Nephron (organoid): ENCODE data around the gene NHS.

Experiments used
- H3K27ac Mint-ChIP-seq, 3 experiments: 2 replicates each; pipeline ENCODE4 v1.8.0; 2020; ENCODE audit warnings: mixed read lengths in 3 of 3, mild to moderate bottlenecking in 2 of 3, moderate library complexity in 1 of 3
- H3K27me3 Mint-ChIP-seq: 2 replicates; pipeline ENCODE4 v1.8.0; 2021; ENCODE audit warnings: low read depth, mild to moderate bottlenecking, moderate library complexity, mixed read lengths
- H3K36me3 Mint-ChIP-seq: 2 replicates; pipeline ENCODE4 v1.8.0; 2020; ENCODE audit warnings: low read depth, mixed read lengths
- H3K4me1 Mint-ChIP-seq: 2 replicates; pipeline ENCODE4 v1.8.0; 2020; ENCODE audit warnings: mixed read lengths
- H3K4me3 Mint-ChIP-seq, 3 experiments: 2 replicates each; pipeline ENCODE4 v1.8.0; 2020; ENCODE audit warnings: mild to moderate bottlenecking in 3 of 3, mixed read lengths in 3 of 3, moderate library complexity in 2 of 3
- H3K9me3 Mint-ChIP-seq: 2 replicates; pipeline ENCODE4 v1.8.0; 2020; ENCODE audit warnings: mixed read lengths
- TF ChIP-seq, protein P1 (sequence below), 3 experiments: fragments of 200-600 bp; sonication (generic); IDR thresholded peaks; one replicate each; pipeline ENCODE4 v1.5.0; 2021; ENCODE audit warnings: antibody characterized with exemption in 3 of 3; ENCODE audit not compliant: unreplicated experiment in 3 of 3

The NHS gene

DNA sequence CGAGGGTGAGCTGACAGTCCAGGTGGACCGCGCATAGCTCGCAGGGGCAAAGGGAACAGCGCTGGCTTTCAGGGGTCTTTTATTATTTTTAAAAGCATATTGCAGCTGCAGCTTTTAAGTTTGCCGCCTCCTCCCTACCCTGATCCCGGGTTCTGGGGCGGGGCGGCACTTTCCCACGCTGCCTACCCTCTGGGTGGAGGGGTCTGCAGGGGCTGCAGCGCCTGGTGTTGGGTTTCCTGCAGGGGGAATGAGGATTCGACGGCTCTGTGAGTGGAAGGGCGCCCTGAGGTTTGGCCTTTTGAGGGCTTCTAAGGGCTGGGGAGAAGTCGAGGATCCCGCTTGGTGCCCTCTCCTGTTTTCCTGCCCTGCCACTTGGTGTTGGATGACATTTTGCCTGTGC, 281.6 kb downstream of the NHS start:
- peaks cover 46% of the 10 kb centered on the region for H3K27me3 Mint-ChIP-seq
- H3K4me1 Mint-ChIP-seq = peaks cover 34% of the 10 kb centered on the region
- TF ChIP-seq, protein P1, sequence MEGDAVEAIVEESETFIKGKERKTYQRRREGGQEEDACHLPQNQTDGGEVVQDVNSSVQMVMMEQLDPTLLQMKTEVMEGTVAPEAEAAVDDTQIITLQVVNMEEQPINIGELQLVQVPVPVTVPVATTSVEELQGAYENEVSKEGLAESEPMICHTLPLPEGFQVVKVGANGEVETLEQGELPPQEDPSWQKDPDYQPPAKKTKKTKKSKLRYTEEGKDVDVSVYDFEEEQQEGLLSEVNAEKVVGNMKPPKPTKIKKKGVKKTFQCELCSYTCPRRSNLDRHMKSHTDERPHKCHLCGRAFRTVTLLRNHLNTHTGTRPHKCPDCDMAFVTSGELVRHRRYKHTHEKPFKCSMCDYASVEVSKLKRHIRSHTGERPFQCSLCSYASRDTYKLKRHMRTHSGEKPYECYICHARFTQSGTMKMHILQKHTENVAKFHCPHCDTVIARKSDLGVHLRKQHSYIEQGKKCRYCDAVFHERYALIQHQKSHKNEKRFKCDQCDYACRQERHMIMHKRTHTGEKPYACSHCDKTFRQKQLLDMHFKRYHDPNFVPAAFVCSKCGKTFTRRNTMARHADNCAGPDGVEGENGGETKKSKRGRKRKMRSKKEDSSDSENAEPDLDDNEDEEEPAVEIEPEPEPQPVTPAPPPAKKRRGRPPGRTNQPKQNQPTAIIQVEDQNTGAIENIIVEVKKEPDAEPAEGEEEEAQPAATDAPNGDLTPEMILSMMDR (IDR thresholded peaks at IDR 0.05; ENCODE audit: unreplicated experiment in 3 of 3) = no peak
- no peaks in the 10 kb centered on the region for H3K9me3 Mint-ChIP-seq
- H3K36me3 Mint-ChIP-seq = no peaks in the 10 kb centered on the region
- H3K4me3 Mint-ChIP-seq = peak overlapping the region; percentile 73 to 78 (median 74)
- H3K27ac Mint-ChIP-seq = no peak overlapping the region

- H3K9me3 Mint-ChIP-seq = no peaks in the 10 kb centered on the region
- no peak overlapping the region for H3K4me3 Mint-ChIP-seq
- no peak overlapping the region for H3K27ac Mint-ChIP-seq
- H3K4me1 Mint-ChIP-seq = peaks cover 6% of the 10 kb centered on the region
- H3K36me3 Mint-ChIP-seq = no peaks in the 10 kb centered on the region
- H3K27me3 Mint-ChIP-seq = peaks cover under 1% of the 10 kb centered on the region
- TF ChIP-seq, protein P1 (IDR thresholded peaks at IDR 0.05; ENCODE audit: unreplicated experiment in 3 of 3) = no peak
These were observed 287.4 kb downstream of the NHS start for GRCh38 chrX:17662391-17662790.

- TF ChIP-seq, protein P1 (IDR thresholded peaks at IDR 0.05; ENCODE audit: unreplicated experiment in 3 of 3) = no peak
- peaks cover 3% of the 10 kb centered on the region for H3K36me3 Mint-ChIP-seq
- no peaks in the 10 kb centered on the region for H3K9me3 Mint-ChIP-seq
- H3K4me1 Mint-ChIP-seq = no peaks in the 10 kb centered on the region
- peaks cover 4% of the 10 kb centered on the region for H3K27me3 Mint-ChIP-seq
- no peak overlapping the region for H3K4me3 Mint-ChIP-seq
- no peak overlapping the region for H3K27ac Mint-ChIP-seq
These were observed 293.9 kb downstream of the NHS start for GRCh38 chrX:17668929-17669328.

GRCh38 chrX:17669458-17669857, 294.5 kb downstream of the NHS start:
- Mint-ChIP-seq H3K27me3 (peaks cover 4% of the 10 kb centered on the region), H3K36me3 (peaks cover 4% of the 10 kb centered on the region), H3K4me3 (no peak overlapping the region), H3K4me1 (peaks cover 3% of the 10 kb centered on the region), H3K9me3 (no peaks in the 10 kb centered on the region), H3K27ac (no peak overlapping the region)
- TF ChIP-seq, protein P1 (IDR thresholded peaks at IDR 0.05; ENCODE audit: unreplicated experiment in 3 of 3) = no peak

DNA sequence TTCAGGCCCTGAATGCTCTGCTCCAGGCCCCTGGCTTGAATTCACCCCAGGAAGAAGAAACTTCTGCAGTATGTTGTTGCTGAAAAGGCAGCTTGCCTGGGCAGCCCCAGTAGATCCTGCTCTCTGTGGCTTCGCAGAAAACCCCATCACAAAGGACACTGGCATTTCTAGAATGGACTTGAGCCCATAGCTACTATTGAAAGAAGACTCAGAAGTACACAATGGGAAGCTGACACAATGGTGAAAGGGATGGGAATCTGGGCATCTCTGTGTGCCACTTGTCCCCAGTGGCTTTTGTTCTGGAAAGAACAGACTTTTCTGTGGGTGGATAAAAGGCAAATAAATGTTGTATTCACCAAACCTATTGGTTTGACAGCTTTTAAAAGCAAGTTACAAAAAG, 294.9 kb downstream of the NHS start:
- peaks cover 4% of the 10 kb centered on the region for H3K27me3 Mint-ChIP-seq
- H3K36me3 Mint-ChIP-seq = peaks cover 4% of the 10 kb centered on the region
- H3K4me3 Mint-ChIP-seq = no peak overlapping the region
- no peak overlapping the region for H3K27ac Mint-ChIP-seq
- TF ChIP-seq, protein P1 (IDR thresholded peaks at IDR 0.05; ENCODE audit: unreplicated experiment in 3 of 3) = no peak
- peaks cover 7% of the 10 kb centered on the region for H3K4me1 Mint-ChIP-seq
- H3K9me3 Mint-ChIP-seq = no peaks in the 10 kb centered on the region

GRCh38 chrX:17670874-17671273, 295.9 kb downstream of the NHS start:
- Mint-ChIP-seq H3K27ac (no peak overlapping the region), H3K4me3 (no peak overlapping the region), H3K27me3 (peaks cover 4% of the 10 kb centered on the region), H3K9me3 (no peaks in the 10 kb centered on the region), H3K36me3 (peaks cover 4% of the 10 kb centered on the region), H3K4me1 (peaks cover 7% of the 10 kb centered on the region)
- TF ChIP-seq, protein P1 (IDR thresholded peaks at IDR 0.05; ENCODE audit: unreplicated experiment in 3 of 3) = no peak
